HEK293 (cell line): ENCODE results near the gene USP7.

Experiments
- CTCF ChIA-PET: fragments of 350-600 bp; formaldehyde crosslinking; extraction: SDS; loops from one replicate; lab custom pipeline; 2021; ENCODE audit warnings: antibody characterized with exemption; lab: Yijun Ruan, JAX
- POLR2A ChIA-PET: fragments of 300-600 bp; formaldehyde crosslinking; extraction: SDS; loops from one replicate; lab custom pipeline; 2020; ENCODE audit warnings: antibody characterized with exemption, inconsistent platforms; lab: Yijun Ruan, JAX
- H3K27ac ChIP-seq: fragments of 200-500 bp; sonication (Bioruptor generic); 2 replicates; pipeline ENCODE4 v1.5.1; 2014; ENCODE audit warnings: low read depth, low read length, control low read depth, inconsistent platforms; ENCODE audit errors: extremely low read depth
- H3K36me3 ChIP-seq, 2 experiments: fragments of 200-500 bp in 1 of 2; sonication (Bioruptor generic) in 1 of 2; 1 replicate in 1 of 2; 2 replicates in 1 of 2; pipeline ENCODE4 v1.5.1; 2014 to 2017; ENCODE audit warnings: inconsistent platforms in 2 of 2, low read length in 2 of 2; ENCODE audit not compliant: control insufficient read depth in 2 of 2, insufficient read depth in 1 of 2
- H3K4me1 ChIP-seq: fragments of 200-500 bp; sonication (Bioruptor generic); 2 replicates; pipeline ENCODE4 v1.5.1; 2014; ENCODE audit warnings: mild to moderate bottlenecking, low read length, inconsistent platforms; ENCODE audit not compliant: control insufficient read depth, insufficient read depth
- H3K4me3 ChIP-seq: 2 replicates; pipeline ENCODE4 v1.5.1; 2011; ENCODE audit warnings: low read depth, mild to moderate bottlenecking, control low read depth, low read length, moderate library complexity
- H3K9me3 ChIP-seq: fragments of 200-500 bp; sonication (Bioruptor generic); 2 replicates; pipeline ENCODE4 v1.5.1; 2014; ENCODE audit warnings: low read depth, low read length, inconsistent platforms; ENCODE audit not compliant: control insufficient read depth, insufficient read depth
- EGR2 ChIP-seq: fragments of 450-650 bp; formaldehyde crosslinking; IDR thresholded peaks from 2 replicates; pipeline ENCODE4 v1.5.1; 2016; ENCODE audit warnings: low read depth, missing biosample characterization, missing genetic modification characterization
- KLF7 ChIP-seq: fragments of 450-650 bp; formaldehyde crosslinking; IDR thresholded peaks from 2 replicates; pipeline ENCODE4 v1.5.1; 2016; ENCODE audit warnings: missing biosample characterization, missing genetic modification characterization, borderline replicate concordance
- KLF8 ChIP-seq: fragments of 450-650 bp; formaldehyde crosslinking; IDR thresholded peaks from 2 replicates; pipeline ENCODE4 v1.5.1; 2016; ENCODE audit warnings: missing biosample characterization, missing genetic modification characterization
- REPIN1 ChIP-seq: fragments of 450-650 bp; formaldehyde crosslinking; IDR thresholded peaks from 2 replicates; pipeline ENCODE4 v1.5.1; 2017; ENCODE audit warnings: missing biosample characterization, missing genetic modification characterization, low read depth
- SCRT1 ChIP-seq: fragments of 450-650 bp; formaldehyde crosslinking; IDR thresholded peaks from 2 replicates; pipeline ENCODE4 v1.5.1; 2016; ENCODE audit warnings: missing biosample characterization, missing genetic modification characterization, borderline replicate concordance
- SCRT2 ChIP-seq: fragments of 450-650 bp; formaldehyde crosslinking; IDR thresholded peaks from 2 replicates; pipeline ENCODE4 v1.5.1; 2016; ENCODE audit warnings: missing biosample characterization, missing genetic modification characterization
- ZBTB20 ChIP-seq: fragments of 450-650 bp; formaldehyde crosslinking; IDR thresholded peaks from 2 replicates; pipeline ENCODE4 v1.5.1; 2016; ENCODE audit warnings: missing biosample characterization, missing genetic modification characterization
- ZFP3 ChIP-seq: fragments of 450-650 bp; formaldehyde crosslinking; IDR thresholded peaks from 2 replicates; pipeline ENCODE4 v1.5.1; 2016; ENCODE audit warnings: low read depth, missing biosample characterization, missing genetic modification characterization
- ZNF10 ChIP-seq: fragments of 450-650 bp; formaldehyde crosslinking; IDR thresholded peaks from 2 replicates; pipeline ENCODE4 v1.5.1; 2017; ENCODE audit warnings: missing biosample characterization, missing genetic modification characterization
- ZNF148 ChIP-seq: fragments of 450-650 bp; formaldehyde crosslinking; IDR thresholded peaks from 2 replicates; pipeline ENCODE4 v1.5.0; 2017; ENCODE audit warnings: missing biosample characterization, missing genetic modification characterization, borderline replicate concordance
- ZNF354C ChIP-seq: fragments of 450-650 bp; formaldehyde crosslinking; IDR thresholded peaks from 2 replicates; pipeline ENCODE4 v1.5.1; 2016; ENCODE audit warnings: missing biosample characterization, missing genetic modification characterization, low read depth, borderline replicate concordance
- ZNF629 ChIP-seq: fragments of 450-650 bp; formaldehyde crosslinking; IDR thresholded peaks from 2 replicates; pipeline ENCODE4 v1.5.1; 2017; ENCODE audit warnings: missing biosample characterization, missing genetic modification characterization
- ZNF654 ChIP-seq: fragments of 450-650 bp; formaldehyde crosslinking; IDR thresholded peaks from 2 replicates; pipeline ENCODE4 v1.5.1; 2016; ENCODE audit warnings: low read depth, missing biosample characterization, missing genetic modification characterization
- TF ChIP-seq, protein P1 (sequence below): fragments of 450-650 bp; formaldehyde crosslinking; IDR thresholded peaks from 2 replicates; pipeline ENCODE4 v1.5.1; 2016; ENCODE audit warnings: missing biosample characterization, missing genetic modification characterization, low read depth
- TF ChIP-seq, protein P2 (sequence below): fragments of 450-650 bp; formaldehyde crosslinking; IDR thresholded peaks from 2 replicates; pipeline ENCODE4 v1.5.1; 2016; ENCODE audit warnings: missing biosample characterization, missing genetic modification characterization
- TF ChIP-seq, protein P3 (sequence below): fragments of 450-650 bp; formaldehyde crosslinking; IDR thresholded peaks from 2 replicates; pipeline ENCODE4 v1.5.1; 2016; ENCODE audit warnings: missing biosample characterization, missing genetic modification characterization

USP7 gene

GRCh38 chr16:8937803-8938202 is 25.9 kb downstream of the USP7 start:
- H3K4me3 ChIP-seq: no peak overlapping the region
- no peaks in the 10 kb centered on the region for H3K36me3 ChIP-seq
- H3K4me1 ChIP-seq: 0 out of 2 replicates have a peak, but pooled peaks cover 2% of the 10 kb centered on the region
- H3K9me3 ChIP-seq: no peaks in the 10 kb centered on the region
- POLR2A ChIA-PET: no interaction called here
- CTCF ChIA-PET: interaction anchor here (0.6 kb wide), 1 partner anchor 12 kb away, joined by 3 read pairs; no protein-coding TSS in a partner anchor
- no peak overlapping the region for H3K27ac ChIP-seq
- TF ChIP-seq, protein P1, sequence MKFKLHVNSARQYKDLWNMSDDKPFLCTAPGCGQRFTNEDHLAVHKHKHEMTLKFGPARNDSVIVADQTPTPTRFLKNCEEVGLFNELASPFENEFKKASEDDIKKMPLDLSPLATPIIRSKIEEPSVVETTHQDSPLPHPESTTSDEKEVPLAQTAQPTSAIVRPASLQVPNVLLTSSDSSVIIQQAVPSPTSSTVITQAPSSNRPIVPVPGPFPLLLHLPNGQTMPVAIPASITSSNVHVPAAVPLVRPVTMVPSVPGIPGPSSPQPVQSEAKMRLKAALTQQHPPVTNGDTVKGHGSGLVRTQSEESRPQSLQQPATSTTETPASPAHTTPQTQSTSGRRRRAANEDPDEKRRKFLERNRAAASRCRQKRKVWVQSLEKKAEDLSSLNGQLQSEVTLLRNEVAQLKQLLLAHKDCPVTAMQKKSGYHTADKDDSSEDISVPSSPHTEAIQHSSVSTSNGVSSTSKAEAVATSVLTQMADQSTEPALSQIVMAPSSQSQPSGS (tag by site-specific recombination): no peak
- TF ChIP-seq, protein P2, sequence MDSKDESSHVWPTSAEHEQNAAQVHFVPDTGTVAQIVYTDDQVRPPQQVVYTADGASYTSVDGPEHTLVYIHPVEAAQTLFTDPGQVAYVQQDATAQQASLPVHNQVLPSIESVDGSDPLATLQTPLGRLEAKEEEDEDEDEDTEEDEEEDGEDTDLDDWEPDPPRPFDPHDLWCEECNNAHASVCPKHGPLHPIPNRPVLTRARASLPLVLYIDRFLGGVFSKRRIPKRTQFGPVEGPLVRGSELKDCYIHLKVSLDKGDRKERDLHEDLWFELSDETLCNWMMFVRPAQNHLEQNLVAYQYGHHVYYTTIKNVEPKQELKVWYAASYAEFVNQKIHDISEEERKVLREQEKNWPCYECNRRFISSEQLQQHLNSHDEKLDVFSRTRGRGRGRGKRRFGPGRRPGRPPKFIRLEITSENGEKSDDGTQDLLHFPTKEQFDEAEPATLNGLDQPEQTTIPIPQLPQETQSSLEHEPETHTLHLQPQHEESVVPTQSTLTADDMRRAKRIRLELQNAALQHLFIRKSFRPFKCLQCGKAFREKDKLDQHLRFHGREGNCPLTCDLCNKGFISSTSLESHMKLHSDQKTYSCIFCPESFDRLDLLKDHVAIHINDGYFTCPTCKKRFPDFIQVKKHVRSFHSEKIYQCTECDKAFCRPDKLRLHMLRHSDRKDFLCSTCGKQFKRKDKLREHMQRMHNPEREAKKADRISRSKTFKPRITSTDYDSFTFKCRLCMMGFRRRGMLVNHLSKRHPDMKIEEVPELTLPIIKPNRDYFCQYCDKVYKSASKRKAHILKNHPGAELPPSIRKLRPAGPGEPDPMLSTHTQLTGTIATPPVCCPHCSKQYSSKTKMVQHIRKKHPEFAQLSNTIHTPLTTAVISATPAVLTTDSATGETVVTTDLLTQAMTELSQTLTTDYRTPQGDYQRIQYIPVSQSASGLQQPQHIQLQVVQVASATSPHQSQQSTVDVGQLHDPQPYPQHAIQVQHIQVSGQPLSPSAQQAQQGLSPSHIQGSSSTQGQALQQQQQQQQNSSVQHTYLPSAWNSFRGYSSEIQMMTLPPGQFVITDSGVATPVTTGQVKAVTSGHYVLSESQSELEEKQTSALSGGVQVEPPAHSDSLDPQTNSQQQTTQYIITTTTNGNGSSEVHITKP: peak; percentile 82

DNA sequence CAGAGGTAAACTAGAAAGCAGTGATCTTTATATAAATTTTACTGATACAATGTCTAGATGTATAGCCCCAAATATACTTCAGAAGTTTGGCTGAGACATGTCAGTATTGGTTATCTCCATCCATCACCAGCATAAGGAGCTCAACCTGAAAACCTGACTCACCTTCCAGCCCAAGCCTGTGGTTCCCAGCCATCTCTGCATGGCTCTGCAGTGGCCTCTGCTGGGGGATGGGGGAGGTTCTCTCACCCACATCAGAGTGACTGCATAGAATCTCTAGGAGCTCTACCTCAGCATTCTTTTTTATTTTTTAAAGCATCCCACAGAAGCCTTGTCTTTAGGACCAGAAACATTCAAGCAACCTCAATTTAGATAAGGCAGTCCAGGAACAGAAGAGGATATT is 27.3 kb downstream of the USP7 start:
- POLR2A ChIA-PET: interaction anchor here (0.6 to 1.6 kb wide), 6 partner anchors 13 to 155 kb away, joined by 3 to 5 read pairs (median 4); partner anchors contain the start of gene CARHSP1

GRCh38 chr16:8935989-8936388 is 27.7 kb downstream of the USP7 start:
- Histone ChIP-seq H3K27ac (no peak overlapping the region), H3K9me3 (no peaks in the 10 kb centered on the region), H3K36me3 (no peaks in the 10 kb centered on the region), H3K4me3 (no peak overlapping the region), H3K4me1 (peaks cover 2% of the 10 kb centered on the region; the same call in 1 of the 2 replicates)
- CTCF ChIA-PET: interaction anchor here (0.5 to 1.7 kb wide), 28 partner anchors 9 to 369 kb away, joined by 3 to 32 read pairs (median 3); no protein-coding TSS in a partner anchor
- no peak for TF ChIP-seq REPIN1 (tag by site-specific recombination)
- TF ChIP-seq ZFP3 (tag by site-specific recombination): no peak
- TF ChIP-seq SCRT1 (tag by site-specific recombination): peak; percentile 74; the same call in 1 of the 2 replicates
- TF ChIP-seq SCRT2 (tag by site-specific recombination): peak; percentile 78
- POLR2A ChIA-PET: interaction anchor here (0.6 to 1.6 kb wide), 5 partner anchors 13 to 155 kb away, joined by 3 to 5 read pairs (median 4); partner anchors contain the start of gene CARHSP1

More for the DNA sequence above, 27.3 kb downstream of the USP7 start:
- H3K4me3 ChIP-seq: no peak overlapping the region
- H3K36me3 ChIP-seq: no peaks in the 10 kb centered on the region
- no peak overlapping the region for H3K27ac ChIP-seq
- 0 out of 2 replicates have a peak, but pooled peaks have one; percentile 14 for TF ChIP-seq ZNF10
- TF ChIP-seq EGR2: 0 out of 2 replicates have a peak, but pooled peaks have one; percentile 8
- TF ChIP-seq ZNF654 (tag by site-specific recombination): peak; percentile 56
- TF ChIP-seq KLF7 (tag by site-specific recombination): no peak
- no peak for TF ChIP-seq ZBTB20 (tag by site-specific recombination)
- TF ChIP-seq, all 188 proteins: peak for 3
- CTCF ChIA-PET: interaction anchor here (0.5 to 1.7 kb wide), 29 partner anchors 9 to 369 kb away, joined by 3 to 32 read pairs (median 3); no protein-coding TSS in a partner anchor
- Histone ChIP-seq H3K9me3 (no peaks in the 10 kb centered on the region), H3K4me1 (peaks cover 2% of the 10 kb centered on the region; the same call in 1 of the 2 replicates)

- H3K4me3 ChIP-seq: no peak overlapping the region
- ChIA-PET POLR2A (interaction anchor here (1.1 kb wide), 1 partner anchor 13 kb away, joined by 4 read pairs; no protein-coding TSS in a partner anchor), CTCF (interaction anchor here (0.6 to 1.7 kb wide), 4 partner anchors 12 to 154 kb away, joined by 4 to 6 read pairs (median 4); no protein-coding TSS in a partner anchor)
- no peak overlapping the region for H3K27ac ChIP-seq
- peaks cover 0 to 7% of the 10 kb centered on the region in 2 experiments; a peak in 1 of 3 replicates for H3K36me3 ChIP-seq
- peaks cover 2% of the 10 kb centered on the region; the same call in 1 of the 2 replicates for H3K4me1 ChIP-seq
- TF ChIP-seq ZNF354C (tag by site-specific recombination) (no peak), ZNF629 (tag by site-specific recombination) (no peak), ZNF148 (tag by site-specific recombination) (no peak), KLF8 (no peak)
- TF ChIP-seq, protein P3, sequence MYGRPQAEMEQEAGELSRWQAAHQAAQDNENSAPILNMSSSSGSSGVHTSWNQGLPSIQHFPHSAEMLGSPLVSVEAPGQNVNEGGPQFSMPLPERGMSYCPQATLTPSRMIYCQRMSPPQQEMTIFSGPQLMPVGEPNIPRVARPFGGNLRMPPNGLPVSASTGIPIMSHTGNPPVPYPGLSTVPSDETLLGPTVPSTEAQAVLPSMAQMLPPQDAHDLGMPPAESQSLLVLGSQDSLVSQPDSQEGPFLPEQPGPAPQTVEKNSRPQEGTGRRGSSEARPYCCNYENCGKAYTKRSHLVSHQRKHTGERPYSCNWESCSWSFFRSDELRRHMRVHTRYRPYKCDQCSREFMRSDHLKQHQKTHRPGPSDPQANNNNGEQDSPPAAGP: no peak
- TF ChIP-seq, all 188 proteins: peak for 0
- H3K9me3 ChIP-seq: no peaks in the 10 kb centered on the region
These were observed 29.1 kb downstream of the USP7 start for GRCh38 chr16:8934601-8935000.
